ENCODE data around the gene TDRD10.

TDRD10 gene, protein sequence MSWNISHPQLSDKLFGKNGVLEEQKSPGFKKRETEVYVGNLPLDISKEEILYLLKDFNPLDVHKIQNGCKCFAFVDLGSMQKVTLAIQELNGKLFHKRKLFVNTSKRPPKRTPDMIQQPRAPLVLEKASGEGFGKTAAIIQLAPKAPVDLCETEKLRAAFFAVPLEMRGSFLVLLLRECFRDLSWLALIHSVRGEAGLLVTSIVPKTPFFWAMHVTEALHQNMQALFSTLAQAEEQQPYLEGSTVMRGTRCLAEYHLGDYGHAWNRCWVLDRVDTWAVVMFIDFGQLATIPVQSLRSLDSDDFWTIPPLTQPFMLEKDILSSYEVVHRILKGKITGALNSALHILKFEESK

GRCh38 chr1:154502066-154502743, at the start of gene TDRD10, which contains the start of gene SHE:
Gene TDRD10, plus strand, starts transcription at chr1:154502219. Its CDS starts 4,685 bp downstream, at chr1:154506904.
Gene SHE, minus strand, starts transcription at chr1:154502412. Its CDS starts 386 bp downstream, at chr1:154502026.
- DNase-seq, result no peak

DNA sequence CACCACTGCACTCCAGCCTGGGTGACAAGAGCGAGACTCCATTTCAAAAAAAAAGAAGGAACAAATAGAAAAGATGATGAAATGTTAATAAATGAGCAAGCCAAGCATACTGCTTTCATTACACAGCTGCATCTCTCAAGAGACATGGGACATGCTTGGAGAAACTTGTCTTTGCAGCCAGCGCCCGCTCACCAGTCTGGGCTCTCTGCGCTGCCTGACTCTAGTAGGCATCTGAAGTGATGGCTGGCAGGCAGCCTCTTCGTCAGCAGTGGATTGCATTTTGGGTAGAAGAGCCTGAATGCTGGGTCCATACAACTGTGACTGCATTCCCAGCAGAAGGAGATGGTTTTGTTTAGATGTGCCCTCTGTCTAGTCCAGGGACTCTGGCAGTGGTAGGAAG, 48.9 kb upstream of the TDRD10 start:
- no peak for DNase-seq

- DNase-seq, result no peak
These were observed 48.3 kb upstream of the TDRD10 start for GRCh38 chr1:154453574-154454352.

DNA sequence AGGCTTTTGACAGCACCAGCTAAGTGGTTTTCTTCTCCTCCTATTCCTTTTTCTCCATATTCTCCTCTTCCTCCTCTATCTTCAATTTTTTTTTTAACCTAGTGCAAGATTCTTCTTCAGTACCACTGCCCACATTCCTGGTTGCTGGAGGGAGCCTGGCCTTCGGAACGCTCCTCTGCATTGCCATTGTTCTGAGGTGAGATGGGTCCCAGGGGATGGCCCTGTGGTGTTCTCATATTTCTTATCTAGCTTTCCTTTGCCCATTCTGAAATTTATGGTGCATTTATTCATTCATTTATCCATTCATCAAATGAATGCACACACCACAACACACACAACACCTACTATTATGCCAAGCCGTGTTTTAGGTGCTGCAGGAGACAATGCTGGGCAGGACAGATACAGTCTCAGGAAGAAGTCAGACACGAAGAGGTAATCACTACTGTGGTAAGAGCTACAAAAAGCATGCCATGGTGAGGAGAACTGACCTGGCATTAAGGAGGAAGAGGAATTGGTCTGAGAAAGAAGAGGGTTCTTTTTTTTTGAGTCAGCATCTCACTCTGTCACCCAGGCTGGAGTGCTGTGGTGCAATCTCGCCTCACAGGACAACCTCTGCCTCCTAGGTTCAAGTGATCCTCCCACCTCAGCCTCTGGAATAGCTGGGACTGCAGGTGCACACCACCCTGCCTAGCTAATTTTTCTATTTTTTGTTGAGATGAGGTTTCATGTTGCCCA, 47.5 kb upstream of the TDRD10 start:
- no peak for DNase-seq

DNA sequence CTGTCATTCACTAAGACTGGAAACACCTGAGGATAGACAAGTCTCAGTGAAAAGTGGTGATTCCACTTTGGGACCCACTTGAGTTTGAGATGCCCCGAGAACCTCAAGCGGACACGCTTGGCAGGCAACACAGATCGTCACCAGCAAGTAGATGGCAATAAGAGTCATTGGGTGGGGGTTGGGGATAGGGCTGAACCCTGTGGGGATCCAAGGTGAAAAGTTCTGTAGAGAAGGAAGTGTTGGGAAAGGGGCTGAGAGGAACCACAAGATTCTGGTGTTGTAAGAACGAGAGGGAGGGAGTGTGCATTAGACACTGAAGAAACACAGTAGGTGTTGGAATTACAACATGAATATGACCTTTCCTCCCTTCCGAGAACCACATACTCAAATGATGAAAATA, 45.4 kb upstream of the TDRD10 start:
- no peak for DNase-seq

DNA sequence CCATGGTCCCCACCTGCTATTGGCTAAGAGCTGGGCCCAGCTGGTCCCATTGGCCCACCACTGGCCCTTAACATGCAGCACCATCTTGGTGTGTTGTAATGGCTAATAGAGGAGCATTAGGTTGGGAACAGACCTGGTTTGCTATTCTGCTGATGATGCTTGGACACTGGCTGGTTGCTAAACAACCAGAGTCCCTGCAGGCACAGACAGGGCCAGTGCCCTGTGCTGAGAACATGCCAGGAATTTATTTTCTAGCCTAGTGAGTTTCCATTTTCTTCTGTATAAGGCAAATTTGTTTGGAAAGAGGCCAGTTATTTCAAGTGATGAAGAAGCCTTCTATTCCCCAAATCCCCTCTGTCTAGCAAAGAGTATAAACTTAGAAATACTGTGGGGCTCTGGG, 42.9 kb upstream of the TDRD10 start:
- DNase-seq, result no peak

DNA sequence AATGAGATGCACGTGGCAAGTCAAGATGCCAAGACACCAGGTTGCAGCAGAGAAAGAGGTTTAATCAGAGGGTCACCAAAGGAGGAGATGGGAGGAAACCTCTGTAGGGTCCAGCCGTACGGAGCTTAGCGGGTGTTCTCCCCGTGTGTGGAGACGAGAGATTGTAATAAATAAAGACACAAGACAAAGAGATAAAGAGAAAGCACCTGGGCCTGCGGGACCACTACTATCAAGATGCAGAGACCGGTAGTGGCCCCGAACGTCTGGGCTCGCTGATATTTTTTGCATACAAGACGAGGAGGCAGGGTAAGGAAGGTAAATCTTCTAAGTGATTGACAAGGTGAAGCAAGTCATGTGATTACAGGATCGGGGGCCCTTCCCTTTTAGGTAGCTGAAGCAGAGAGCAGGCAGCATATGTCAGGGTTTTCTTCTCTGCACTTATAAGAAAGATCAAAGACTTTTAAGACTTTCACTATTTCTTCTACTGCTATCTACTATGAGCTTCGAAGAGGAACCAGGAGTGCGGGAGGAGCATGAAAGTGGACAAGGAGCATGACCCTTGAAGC, 41.2 kb upstream of the TDRD10 start:
- DNase-seq, result no peak

- DNase-seq, result no peak
These were observed 38.5 kb upstream of the TDRD10 start for GRCh38 chr1:154463512-154463990.

DNA sequence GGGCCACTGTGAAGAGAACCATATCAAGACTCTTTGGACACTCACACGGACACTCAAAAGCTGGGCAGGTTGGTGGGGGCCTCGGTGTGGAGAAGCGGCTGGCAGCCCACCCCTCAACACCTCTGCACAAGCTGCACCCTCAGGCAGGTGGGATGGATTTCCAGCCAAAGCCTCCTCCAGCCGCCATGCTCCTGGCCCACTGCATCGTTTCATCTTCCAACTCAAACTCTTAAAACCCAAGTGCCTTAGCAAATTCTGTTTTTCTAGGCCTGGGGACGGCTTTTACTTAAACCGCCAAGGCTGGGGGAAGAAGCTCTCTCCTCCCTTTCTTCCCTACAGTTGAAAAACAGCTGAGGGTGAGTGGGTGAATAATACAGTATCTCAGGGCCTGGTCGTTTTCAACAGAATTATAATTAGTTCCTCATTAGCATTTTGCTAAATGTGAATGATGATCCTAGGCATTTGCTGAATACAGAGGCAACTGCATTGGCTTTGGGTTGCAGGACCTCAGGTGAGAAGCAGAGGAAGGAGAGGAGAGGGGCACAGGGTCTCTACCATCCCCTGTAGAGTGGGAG, 36.3 kb upstream of the TDRD10 start:
- no peak for DNase-seq

DNA sequence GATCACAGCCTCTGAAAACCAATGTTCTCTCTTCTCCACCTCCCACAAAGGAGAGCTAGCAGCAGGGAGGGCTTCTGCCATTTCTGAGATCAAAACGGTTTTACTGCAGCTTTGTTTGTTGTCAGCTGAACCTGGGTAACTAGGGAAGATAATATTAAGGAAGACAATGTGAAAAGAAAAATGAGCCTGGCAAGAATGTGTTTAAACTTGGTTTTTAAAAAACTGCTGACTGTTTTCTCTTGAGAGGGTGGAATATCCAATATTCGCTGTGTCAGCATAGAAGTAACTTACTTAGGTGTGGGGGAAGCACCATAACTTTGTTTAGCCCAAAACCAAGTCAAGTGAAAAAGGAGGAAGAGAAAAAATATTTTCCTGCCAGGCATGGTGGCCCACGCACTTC, 35.8 kb upstream of the TDRD10 start:
- no peak for DNase-seq

DNA sequence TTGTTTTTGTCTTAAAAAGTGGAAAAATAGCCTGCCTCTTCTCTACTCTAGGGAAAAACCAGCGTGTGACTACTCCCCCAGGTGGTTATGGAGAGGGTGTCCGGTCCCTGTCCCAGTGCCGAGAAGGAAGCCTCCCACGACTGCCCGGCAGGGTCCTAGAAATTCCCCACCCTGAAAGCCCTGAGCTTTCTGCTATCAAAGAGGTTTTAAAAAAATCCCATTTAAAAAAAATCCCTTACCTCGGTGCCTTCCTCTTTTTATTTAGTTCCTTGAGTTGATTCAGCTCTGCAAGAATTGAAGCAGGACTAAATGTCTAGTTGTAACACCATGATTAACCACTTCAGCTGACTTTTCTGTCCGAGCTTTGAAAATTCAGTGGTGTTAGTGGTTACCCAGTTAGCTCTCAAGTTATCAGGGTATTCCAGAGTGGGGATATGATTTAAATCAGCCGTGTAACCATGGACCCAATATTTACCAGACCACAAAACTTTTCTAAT, 35.0 kb upstream of the TDRD10 start:
- no peak for DNase-seq

DNA sequence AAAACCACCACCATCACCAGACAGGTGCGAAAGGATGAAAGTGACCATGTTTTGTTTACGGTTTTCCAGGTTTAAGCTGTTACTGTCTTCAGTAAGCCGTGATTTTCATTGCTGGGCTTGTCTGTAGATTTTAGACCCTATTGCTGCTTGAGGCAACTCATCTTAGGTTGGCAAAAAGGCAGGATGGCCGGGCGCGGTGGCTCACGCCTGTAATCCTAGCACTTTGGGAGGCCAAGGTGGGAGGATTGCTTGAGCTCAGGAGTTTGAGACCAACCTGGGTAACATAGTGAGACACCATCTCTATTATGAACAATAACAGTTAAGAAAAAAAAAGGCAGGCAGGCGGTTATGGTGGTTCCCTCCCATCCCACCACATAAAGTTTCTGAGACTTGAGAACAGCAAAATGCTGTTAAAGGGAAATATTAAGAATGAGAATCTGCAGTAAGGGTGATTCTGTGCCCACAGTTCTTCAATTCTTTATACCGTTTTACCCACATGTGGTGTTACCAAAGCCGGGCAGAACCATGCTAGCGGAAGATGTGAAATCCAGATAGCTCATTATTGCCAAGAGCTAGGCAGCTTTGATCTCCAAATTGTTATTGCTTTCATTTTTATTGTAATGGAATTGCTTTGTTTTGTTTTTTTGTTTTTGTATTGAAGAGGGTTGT, 34.5 kb upstream of the TDRD10 start:
- no peak for DNase-seq

DNA sequence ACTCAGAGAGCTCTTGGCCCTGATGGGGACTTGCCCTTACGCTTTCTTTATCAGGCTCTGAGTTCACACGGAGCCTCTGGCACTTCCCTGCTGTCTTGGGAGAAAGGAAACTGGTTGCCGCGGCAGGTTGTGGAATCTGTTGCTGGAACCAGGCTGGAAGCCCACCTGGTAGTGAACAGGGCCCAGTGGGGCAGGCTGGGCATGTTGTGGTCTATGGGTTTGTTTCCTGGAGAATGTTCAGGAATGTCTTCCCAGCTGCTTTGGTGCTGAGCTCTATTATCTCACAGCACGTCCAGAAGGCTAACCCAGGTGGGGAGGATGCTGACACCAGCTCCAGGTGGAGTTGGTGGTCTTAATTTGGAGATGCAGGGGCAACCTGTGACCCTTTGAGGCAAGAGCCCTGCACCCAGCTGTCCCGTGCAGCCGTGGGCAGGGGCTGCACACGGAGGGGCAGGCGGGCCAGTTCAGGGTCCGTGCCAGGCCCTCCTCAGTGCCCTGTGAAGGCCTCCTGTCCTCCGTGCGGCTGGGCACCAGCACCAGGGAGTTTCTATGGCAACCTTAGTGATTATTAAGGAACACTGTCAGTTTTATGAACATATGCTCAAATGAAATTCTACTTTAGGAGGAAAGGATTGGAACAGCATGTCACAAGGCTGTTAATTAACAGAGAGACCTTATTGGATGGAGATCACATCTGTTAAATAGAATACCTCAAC, 33.3 kb upstream of the TDRD10 start:
- no peak for DNase-seq

DNA sequence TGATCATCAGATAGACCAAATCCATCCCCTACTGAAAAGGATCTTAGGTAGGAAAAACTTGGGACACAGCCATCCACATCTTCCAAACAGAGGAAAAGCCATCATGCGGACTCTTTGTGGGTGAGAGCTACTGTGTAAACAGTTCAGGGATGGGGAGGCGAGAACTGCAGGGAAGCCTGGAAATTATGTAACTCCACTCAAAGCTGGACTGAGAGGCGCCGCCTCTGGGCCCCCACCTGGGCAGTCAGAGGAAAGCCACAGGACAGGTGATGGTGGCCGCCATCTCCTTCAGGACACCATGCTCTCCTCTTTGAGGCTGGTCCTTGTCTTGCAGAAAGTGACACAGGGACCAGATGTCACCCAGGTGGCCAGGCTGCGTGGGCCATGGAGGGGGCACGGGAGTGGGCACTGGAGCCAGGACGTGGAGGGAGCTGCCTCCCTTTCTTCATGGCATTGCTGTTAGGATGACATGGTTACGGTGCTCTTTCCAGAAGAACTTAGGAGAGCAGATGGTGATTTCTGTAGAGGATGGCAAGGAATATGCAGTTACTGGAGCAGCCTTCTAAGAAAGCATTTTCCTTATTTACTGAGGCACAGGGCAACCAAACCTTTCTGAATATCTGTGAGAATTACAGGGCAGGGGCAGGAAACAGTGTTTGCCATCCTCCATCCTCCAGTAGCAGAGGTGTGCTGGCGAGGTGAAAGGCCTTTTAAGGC, 32.0 kb upstream of the TDRD10 start:
- no peak for DNase-seq

DNA sequence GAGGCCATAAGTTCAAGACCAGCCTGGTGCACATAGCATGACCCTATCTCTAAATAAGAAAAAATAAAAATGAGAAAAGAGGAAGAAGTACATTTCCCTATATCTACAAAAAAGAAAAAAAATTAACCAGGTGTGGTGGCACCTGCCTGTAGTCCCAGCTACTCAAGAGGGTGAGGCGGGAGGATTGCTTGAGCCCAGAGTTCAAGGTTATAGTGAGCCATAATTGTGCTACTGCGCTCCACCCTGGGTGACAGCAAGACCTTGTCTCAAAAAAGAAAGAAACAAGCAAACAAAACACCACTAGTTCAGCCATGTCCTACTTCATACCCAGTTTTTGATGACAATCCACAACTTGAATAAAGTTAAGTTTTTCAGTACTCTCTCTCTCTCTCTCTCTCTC, 30.7 kb upstream of the TDRD10 start:
- DNase-seq, result no peak

- DNase-seq, result no peak
These were observed 27.2 kb upstream of the TDRD10 start for GRCh38 chr1:154474802-154475201.

- DNase-seq, result no peak
These were observed 25.2 kb upstream of the TDRD10 start for GRCh38 chr1:154476791-154477190.

- no peak for DNase-seq
These were observed 24.0 kb upstream of the TDRD10 start for GRCh38 chr1:154478013-154478412.

- no peak for DNase-seq
These were observed 23.4 kb upstream of the TDRD10 start for GRCh38 chr1:154478639-154479038.

Data from NCI-H748 treated with DMSO at 0.1 percent for 48 hours (cell line).